Glutamatergic neuron (in vitro differentiated cells): ENCODE results near the gene HSD17B12. TPM values are rescaled to one million over a fixed set of nuclear protein-coding genes. Genes with fewer than 3 reads are reported as not detected.

ENCODE experiments used
- DNase-seq: peaks from one replicate; pipeline ENCODE4 v3.0.0; 2022
- H3K27ac Mint-ChIP-seq: one replicate; pipeline ENCODE4 v1.8.0; 2020; ENCODE audit warnings: mild to moderate bottlenecking, mixed read lengths, inconsistent platforms; ENCODE audit not compliant: unreplicated experiment
- H3K27me3 Mint-ChIP-seq: one replicate; pipeline ENCODE4 v1.8.0; 2020; ENCODE audit warnings: mild to moderate bottlenecking, moderate library complexity, mixed read lengths, inconsistent platforms; ENCODE audit not compliant: unreplicated experiment
- H3K36me3 Mint-ChIP-seq: one replicate; pipeline ENCODE4 v1.8.0; 2020; ENCODE audit warnings: mild to moderate bottlenecking, mixed read lengths, inconsistent platforms; ENCODE audit not compliant: unreplicated experiment
- H3K4me1 Mint-ChIP-seq: one replicate; pipeline ENCODE4 v1.8.0; 2020; ENCODE audit warnings: mild to moderate bottlenecking, low read depth, mixed read lengths, inconsistent platforms; ENCODE audit not compliant: unreplicated experiment
- H3K4me3 Mint-ChIP-seq: one replicate; pipeline ENCODE4 v1.8.0; 2020; ENCODE audit warnings: mild to moderate bottlenecking, mixed read lengths, inconsistent platforms; ENCODE audit not compliant: unreplicated experiment
- H3K9me3 Mint-ChIP-seq: one replicate; pipeline ENCODE4 v1.8.0; 2020; ENCODE audit warnings: mild to moderate bottlenecking, moderate library complexity, mixed read lengths, inconsistent platforms; ENCODE audit not compliant: unreplicated experiment
- total RNA-seq: library from RNA; stranded (reverse); fragmentation: NEBNext Ultra II Directional; extraction: Animal tissue kit (Norgen Biotek cat#: 25700); gene quantifications from one replicate; pipeline ENCODE4 v1.2.1, GENCODE V29; 2021; ENCODE audit not compliant: unreplicated experiment
- TF ChIP-seq, protein P1 (sequence below): fragments of 200-600 bp; sonication (generic); IDR thresholded peaks from one replicate; pipeline ENCODE4 v1.5.0; 2021; ENCODE audit not compliant: partially characterized antibody, unreplicated experiment

HSD17B12 gene
- total RNA-seq, 1 donor from 2014 or later, result 140 TPM

DNA sequence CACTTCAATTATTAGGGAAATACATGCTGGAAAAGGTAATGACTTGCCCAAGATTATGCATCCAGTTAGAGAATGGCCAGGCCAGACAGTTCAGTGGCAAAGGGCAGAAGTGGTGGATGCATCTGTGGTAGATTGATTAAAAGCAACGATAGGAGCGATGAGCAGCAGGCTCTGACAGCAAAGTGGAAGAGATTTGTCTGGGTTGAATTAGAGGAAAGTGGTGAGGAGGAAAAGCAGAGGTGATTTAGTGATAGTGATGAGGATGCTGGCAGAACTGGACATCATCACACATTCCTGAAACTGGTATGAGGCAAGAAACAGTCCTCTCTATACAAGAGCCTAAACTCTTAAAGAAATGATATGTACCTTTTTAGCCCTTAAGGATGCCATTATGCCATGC is 12.5 kb downstream of the HSD17B12 start:
- Mint-ChIP-seq H3K27me3 (peaks cover 2% of the 10 kb centered on the region), H3K9me3 (peaks cover 2% of the 10 kb centered on the region), H3K4me1 (peaks cover 2% of the 10 kb centered on the region), H3K36me3 (no peaks in the 10 kb centered on the region), H3K27ac (no peak overlapping the region), H3K4me3 (no peak overlapping the region)
- DNase-seq, result no peak
- TF ChIP-seq, protein P1, sequence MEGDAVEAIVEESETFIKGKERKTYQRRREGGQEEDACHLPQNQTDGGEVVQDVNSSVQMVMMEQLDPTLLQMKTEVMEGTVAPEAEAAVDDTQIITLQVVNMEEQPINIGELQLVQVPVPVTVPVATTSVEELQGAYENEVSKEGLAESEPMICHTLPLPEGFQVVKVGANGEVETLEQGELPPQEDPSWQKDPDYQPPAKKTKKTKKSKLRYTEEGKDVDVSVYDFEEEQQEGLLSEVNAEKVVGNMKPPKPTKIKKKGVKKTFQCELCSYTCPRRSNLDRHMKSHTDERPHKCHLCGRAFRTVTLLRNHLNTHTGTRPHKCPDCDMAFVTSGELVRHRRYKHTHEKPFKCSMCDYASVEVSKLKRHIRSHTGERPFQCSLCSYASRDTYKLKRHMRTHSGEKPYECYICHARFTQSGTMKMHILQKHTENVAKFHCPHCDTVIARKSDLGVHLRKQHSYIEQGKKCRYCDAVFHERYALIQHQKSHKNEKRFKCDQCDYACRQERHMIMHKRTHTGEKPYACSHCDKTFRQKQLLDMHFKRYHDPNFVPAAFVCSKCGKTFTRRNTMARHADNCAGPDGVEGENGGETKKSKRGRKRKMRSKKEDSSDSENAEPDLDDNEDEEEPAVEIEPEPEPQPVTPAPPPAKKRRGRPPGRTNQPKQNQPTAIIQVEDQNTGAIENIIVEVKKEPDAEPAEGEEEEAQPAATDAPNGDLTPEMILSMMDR, result no peak

DNA sequence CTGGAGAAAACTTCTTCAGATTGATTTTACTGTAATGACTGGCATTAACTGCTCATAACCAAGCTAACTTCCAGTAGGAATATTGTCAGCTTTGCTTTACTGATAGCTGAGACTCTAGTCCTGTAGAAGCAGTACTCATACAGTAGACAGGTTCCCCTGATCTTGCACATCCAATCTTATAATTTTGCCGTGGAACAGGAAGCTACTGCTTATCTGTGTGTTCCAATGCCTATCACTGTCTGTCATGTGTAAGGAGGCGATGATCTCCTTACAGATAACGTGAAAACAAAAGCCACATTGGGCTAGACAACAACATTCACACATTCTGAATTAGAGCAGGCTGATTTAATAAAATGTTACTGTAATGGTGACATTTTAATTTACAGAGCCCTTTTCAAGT is 13.2 kb downstream of the HSD17B12 start:
- Mint-ChIP-seq H3K27ac (no peak overlapping the region), H3K4me1 (peaks cover 2% of the 10 kb centered on the region), H3K4me3 (no peak overlapping the region), H3K27me3 (peaks cover 2% of the 10 kb centered on the region), H3K36me3 (no peaks in the 10 kb centered on the region), H3K9me3 (peaks cover 2% of the 10 kb centered on the region)
- no peak for DNase-seq
- TF ChIP-seq, protein P1, result no peak

DNA sequence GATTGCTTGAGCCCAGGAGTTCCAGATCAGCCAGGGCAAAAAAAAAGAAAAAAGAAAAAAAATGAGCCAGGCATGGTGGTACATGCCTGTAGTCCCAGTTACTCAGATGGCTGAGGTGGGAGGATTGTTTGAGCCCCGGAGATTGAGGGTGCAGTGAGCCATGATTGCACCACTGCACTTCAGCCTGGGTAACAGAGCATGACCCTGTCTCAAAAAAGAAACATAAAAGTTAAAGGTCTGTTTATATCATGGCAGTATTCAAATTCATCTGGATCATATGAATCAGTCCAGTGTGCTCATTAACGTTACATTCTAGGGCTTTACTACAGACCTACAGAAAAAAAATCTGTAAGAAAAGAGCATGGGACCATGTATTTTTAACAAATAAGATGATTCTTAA is 13.9 kb downstream of the HSD17B12 start:
- H3K27ac Mint-ChIP-seq, result no peak overlapping the region
- no peak for DNase-seq
- peaks cover 2% of the 10 kb centered on the region for H3K27me3 Mint-ChIP-seq
- no peaks in the 10 kb centered on the region for H3K36me3 Mint-ChIP-seq
- H3K4me3 Mint-ChIP-seq, result no peak overlapping the region
- peaks cover 2% of the 10 kb centered on the region for H3K4me1 Mint-ChIP-seq
- peaks cover 2% of the 10 kb centered on the region for H3K9me3 Mint-ChIP-seq
- TF ChIP-seq, protein P1, result no peak

DNA sequence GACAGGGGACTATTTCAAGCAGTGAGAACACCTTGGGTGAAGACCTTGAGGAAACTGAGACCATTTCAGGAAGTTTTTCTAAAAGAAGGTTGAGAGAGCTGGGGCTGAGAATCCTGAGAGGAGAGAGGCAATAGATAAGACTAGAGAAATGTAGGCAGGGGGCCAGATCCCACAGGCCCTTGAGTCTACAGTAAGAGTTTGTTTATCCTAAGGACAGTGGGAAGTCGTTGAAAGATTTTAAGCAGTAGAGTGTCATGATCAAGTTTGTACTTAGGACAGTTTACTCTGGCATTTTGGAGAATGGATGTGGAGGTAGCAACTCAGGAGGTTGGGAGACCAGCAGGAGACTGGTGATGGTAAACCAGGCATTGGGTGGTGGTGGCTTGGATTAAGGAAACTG is 17.1 kb downstream of the HSD17B12 start:
- H3K4me1 Mint-ChIP-seq, result peaks cover 2% of the 10 kb centered on the region
- DNase-seq, result no peak
- no peak overlapping the region for H3K27ac Mint-ChIP-seq
- no peaks in the 10 kb centered on the region for H3K9me3 Mint-ChIP-seq
- H3K36me3 Mint-ChIP-seq, result peaks cover 17% of the 10 kb centered on the region
- H3K4me3 Mint-ChIP-seq, result no peak overlapping the region
- TF ChIP-seq, protein P1, result no peak
- peaks cover 2% of the 10 kb centered on the region for H3K27me3 Mint-ChIP-seq

DNA sequence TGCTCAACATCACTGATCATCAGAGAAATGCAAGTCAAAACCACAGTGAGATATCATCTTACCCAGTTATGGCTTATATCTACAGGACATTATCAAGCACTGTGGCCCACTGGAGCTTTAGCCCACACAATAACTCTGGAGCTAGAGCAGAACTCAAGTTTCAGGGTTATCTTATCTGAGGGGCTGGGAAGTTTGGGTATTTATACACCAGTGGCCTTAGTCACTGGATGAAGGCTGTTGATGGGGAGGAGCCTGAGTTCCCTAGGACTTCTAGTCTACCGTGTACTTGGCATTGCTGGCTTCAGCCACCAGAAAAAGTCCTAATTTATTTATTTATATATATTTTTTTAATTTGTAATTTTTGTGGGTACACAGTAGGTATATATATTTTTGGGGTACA is 19.3 kb downstream of the HSD17B12 start:
- Mint-ChIP-seq H3K36me3 (peaks cover 17% of the 10 kb centered on the region), H3K4me3 (no peak overlapping the region), H3K9me3 (no peaks in the 10 kb centered on the region), H3K27me3 (peaks cover 2% of the 10 kb centered on the region), H3K4me1 (no peaks in the 10 kb centered on the region), H3K27ac (no peak overlapping the region)
- no peak for DNase-seq
- TF ChIP-seq, protein P1, result no peak
